ENCODE results near the gene CDH23. TPM values are rescaled to one million over a fixed set of nuclear protein-coding genes. Genes with fewer than 3 reads are reported as not detected.

CDH23 gene
- total and polyA plus RNA-seq, 2 of the 8 experiments (the other 6 are each of a cell fraction or from before 2014, with no cell fraction given), result 1.9 to 4.9 TPM

- H3K79me1 ChIP-seq (ENCODE audit: low read depth, low read length), result no peaks in the 10 kb centered on the region
- no peak overlapping the region for H2BK12ac ChIP-seq (ENCODE audit: low read depth, low read length)
- ChIA-PET CTCF (ENCODE audit: partially characterized antibody) (interaction anchor here (1.4 kb wide), 1 partner anchor 10 kb away, joined by 4 read pairs; no protein-coding TSS in a partner anchor), POLR2A (ENCODE audit: partially characterized antibody) (interaction anchor here (0.8 kb wide), 1 partner anchor 21 kb away, joined by 3 read pairs; no protein-coding TSS in a partner anchor)
- H4K8ac ChIP-seq (ENCODE audit: extremely low read depth, insufficient read depth, low read length), result no peak overlapping the region
- H3K4me2 ChIP-seq (ENCODE audit: insufficient read depth in 1 of 2, low read depth in 2 of 2, low read length in 2 of 2), result no peak overlapping the region
- no peaks in the 10 kb centered on the region for H3K36me3 ChIP-seq (ENCODE audit: control insufficient read depth in 2 of 4, insufficient read depth in 4 of 4, low read length in 3 of 4)
- H4K20me1 ChIP-seq (replicated peaks in 1 of 2; ENCODE audit: control insufficient read depth in 1 of 2, insufficient read depth in 2 of 2, low read length in 2 of 2), result no peaks in the 10 kb centered on the region
- H3K79me2 ChIP-seq (ENCODE audit: control insufficient read depth in 1 of 2, insufficient read depth in 2 of 2, low read length in 2 of 2), result no peaks in the 10 kb centered on the region
- DNase-seq (ENCODE audit: low read depth in 1 of 2, low spot score in 2 of 2) (no peak), FAIRE-seq (no peak)
- no peak overlapping the region for H3K9ac ChIP-seq (replicated peaks in 1 of 4; ENCODE audit: extremely low read depth in 1 of 4, low read depth in 3 of 4, low read length in 3 of 4)
- no peaks in the 10 kb centered on the region for H3K9me3 ChIP-seq (ENCODE audit: insufficient read depth in 2 of 2, low read depth in 1 of 2, low read length in 1 of 2)
- H2AFZ ChIP-seq (ENCODE audit: low read length), result no peak overlapping the region
- no peak overlapping the region for H3K4ac ChIP-seq (replicated peaks; ENCODE audit: insufficient read length, low read depth, low read length)
- H2BK120ac ChIP-seq (replicated peaks; ENCODE audit: low read depth, low read length), result no peak overlapping the region
- no peak overlapping the region for H3K14ac ChIP-seq (ENCODE audit: insufficient read length)
- H2BK20ac ChIP-seq (ENCODE audit: low read length), result no peak overlapping the region
- H4K91ac ChIP-seq (replicated peaks; ENCODE audit: insufficient read length, low read length), result no peak overlapping the region
- no peak overlapping the region for H2BK15ac ChIP-seq (ENCODE audit: low read length)
- 92% methylated on average over 6 of the region's 6 CpGs; no CpG with 5 or more reads in 1 of the 2 experiments for WGBS, 2 experiments (ENCODE audit: extremely low coverage in 1 of 2, insufficient coverage in 1 of 2, insufficient read length in 1 of 2, insufficient replicate concordance in 2 of 2, low coverage in 1 of 2, low lambda C conversion rate in 2 of 2, missing lambda C conversion rate in 1 of 2)
- H2AK5ac ChIP-seq (ENCODE audit: low read depth, low read length), result no peak overlapping the region
- no peak overlapping the region for H3K18ac ChIP-seq (ENCODE audit: extremely low read depth, low read length)
- no peak overlapping the region for H4K5ac ChIP-seq (ENCODE audit: insufficient read length, low read depth, low read length)
- no peak overlapping the region for H3K23ac ChIP-seq (ENCODE audit: insufficient read length)
- no peaks in the 10 kb centered on the region for H3K23me2 ChIP-seq (ENCODE audit: low read depth, low read length)
- no peak overlapping the region for H3K4me3 ChIP-seq (ENCODE audit: extremely low read depth in 1 of 4, insufficient read depth in 2 of 4, low read depth in 3 of 4, low read length in 4 of 4)
- peaks cover 3 to 17% (median 8%) of the 10 kb centered on the region in 4 experiments; a peak in 4 of 7 replicates for H3K4me1 ChIP-seq (replicated peaks in 1 of 4; ENCODE audit: control insufficient read depth in 3 of 4, insufficient read depth in 4 of 4, low read length in 3 of 4)
- no peaks in the 10 kb centered on the region for H3K27me3 ChIP-seq (replicated peaks in 1 of 4; ENCODE audit: control insufficient read depth in 3 of 4, extremely low read depth in 1 of 4, insufficient read depth in 3 of 4, low read length in 3 of 4)
- no peak overlapping the region for H3K56ac ChIP-seq (replicated peaks; ENCODE audit: insufficient read length, low read depth, low read length)
- no peak overlapping the region for H3K27ac ChIP-seq (ENCODE audit: low read depth, low read length)
- no peak overlapping the region for H2BK5ac ChIP-seq (ENCODE audit: low read depth, low read length)
- TF ChIP-seq TAF7 (optimal IDR thresholded peaks at IDR 0.05; ENCODE audit: borderline replicate concordance, low read depth, low read length) (no peak), GABPA (IDR thresholded peaks at IDR 0.05; ENCODE audit: borderline replicate concordance, insufficient read depth, low read length) (no peak), TBP (IDR thresholded peaks at IDR 0.05; ENCODE audit: low read depth, low read length) (no peak), NANOG (IDR thresholded peaks at IDR 0.05; ENCODE audit: insufficient read depth, low read depth, low read length, poor library complexity, severe bottlenecking) (no peak), TAF1 (IDR thresholded peaks at IDR 0.05; ENCODE audit: low read depth, low read length) (no peak), SP2 (IDR thresholded peaks at IDR 0.05; ENCODE audit: low read length) (no peak), SAP30 (IDR thresholded peaks at IDR 0.05; ENCODE audit: insufficient read depth, insufficient replicate concordance, low read length) (no peak), CBX8 (IDR thresholded peaks at IDR 0.05; ENCODE audit: borderline replicate concordance, low read depth, low read length) (no peak), SIN3A (conservative IDR thresholded peaks at IDR 0.05 in 1 of 2, IDR thresholded peaks at IDR 0.05 in 1 of 2; ENCODE audit: low read depth in 1 of 2, low read length in 2 of 2) (no peak), RBBP5 (IDR thresholded peaks at IDR 0.05; ENCODE audit: borderline replicate concordance, low read depth, low read length) (no peak), SUZ12 (IDR thresholded peaks at IDR 0.05; ENCODE audit: low read length) (no peak), SIX5 (IDR thresholded peaks at IDR 0.05; ENCODE audit: low read depth, low read length) (no peak), MAFK (IDR thresholded peaks at IDR 0.05; ENCODE audit: low read depth, low read length) (no peak)
Measured at GRCh38 chr10:71863203-71863602, 466.5 kb downstream of the CDH23 start.
